ENCODE data around the gene CEP72.

Gene CEP72

GRCh38 chr5:616484-617039 lies 4.4 kb downstream of the CEP72 start:
- TF ChIP-seq CTBP1 (IDR thresholded peaks at IDR 0.05; ENCODE audit: borderline replicate concordance): no peak
- no peak for TF ChIP-seq FOXM1 (IDR thresholded peaks at IDR 0.05; ENCODE audit: borderline replicate concordance)
- TF ChIP-seq LEF1 (IDR thresholded peaks at IDR 0.05; ENCODE audit: borderline replicate concordance): no peak
- no peak for TF ChIP-seq NFRKB (IDR thresholded peaks at IDR 0.05)
- TF ChIP-seq SP1 (IDR thresholded peaks at IDR 0.05): no peak
- no peak for TF ChIP-seq ZNF384 (IDR thresholded peaks at IDR 0.05)
- no peak for TF ChIP-seq BHLHE40 (IDR thresholded peaks at IDR 0.05; ENCODE audit: borderline replicate concordance)
- no peak for TF ChIP-seq ELF4 (IDR thresholded peaks at IDR 0.05)
- TF ChIP-seq HDGF (IDR thresholded peaks at IDR 0.05; ENCODE audit: borderline replicate concordance): no peak
- no peak for TF ChIP-seq FOXA1 (IDR thresholded peaks at IDR 0.05)
- TF ChIP-seq L3MBTL2 (conservative IDR thresholded peaks at IDR 0.05): no peak
- no peak for TF ChIP-seq ARNT (IDR thresholded peaks at IDR 0.05)
- no peak for TF ChIP-seq PKNOX1 (IDR thresholded peaks at IDR 0.05)
- TF ChIP-seq SUZ12 (IDR thresholded peaks at IDR 0.05): no peak
- no peak for TF ChIP-seq FOXK2 (IDR thresholded peaks at IDR 0.05)
- no peak for TF ChIP-seq TARDBP (IDR thresholded peaks at IDR 0.05)
- ChIA-PET CTCF (no interaction called here), POLR2A (no interaction called here)
- DNase-seq (ENCODE audit: extremely low spot score): no peak

DNA sequence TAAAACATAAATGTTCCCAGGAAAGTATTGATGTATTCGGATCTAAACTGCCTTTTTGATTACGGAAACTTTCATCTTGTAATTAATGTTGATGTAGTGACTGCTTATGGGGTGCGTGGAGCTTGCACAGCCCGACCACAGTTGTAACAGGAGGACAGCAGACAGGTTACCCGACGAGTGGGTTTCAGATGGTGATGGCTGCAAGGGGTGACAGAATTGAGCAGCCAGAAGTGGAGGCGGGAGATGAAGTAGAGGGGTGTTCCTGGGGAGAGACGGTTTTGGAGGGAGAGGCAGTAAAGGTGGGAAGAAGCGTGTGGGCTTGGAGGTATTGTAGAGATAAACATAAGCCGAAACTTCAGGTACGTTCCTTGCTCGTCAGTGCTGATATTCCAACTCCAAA lies 5.8 kb downstream of the CEP72 start:
- POLR2A ChIA-PET: interaction anchor here (0.7 kb wide), 1 partner anchor 9 kb away, joined by 3 read pairs; no protein-coding TSS in a partner anchor
- CTCF ChIA-PET: interaction anchor here (1.4 kb wide), 1 partner anchor 171 kb away, joined by 3 read pairs; no protein-coding TSS in a partner anchor
- no peak for DNase-seq (ENCODE audit: extremely low spot score)
- TF ChIP-seq ARNT (IDR thresholded peaks at IDR 0.05): no peak
- no peak for TF ChIP-seq CTBP1 (IDR thresholded peaks at IDR 0.05; ENCODE audit: borderline replicate concordance)
- TF ChIP-seq FOXM1 (IDR thresholded peaks at IDR 0.05; ENCODE audit: borderline replicate concordance): no peak
- no peak for TF ChIP-seq SUZ12 (IDR thresholded peaks at IDR 0.05)
- TF ChIP-seq ZNF384 (IDR thresholded peaks at IDR 0.05): no peak
- TF ChIP-seq SP1 (IDR thresholded peaks at IDR 0.05): no peak

DNA sequence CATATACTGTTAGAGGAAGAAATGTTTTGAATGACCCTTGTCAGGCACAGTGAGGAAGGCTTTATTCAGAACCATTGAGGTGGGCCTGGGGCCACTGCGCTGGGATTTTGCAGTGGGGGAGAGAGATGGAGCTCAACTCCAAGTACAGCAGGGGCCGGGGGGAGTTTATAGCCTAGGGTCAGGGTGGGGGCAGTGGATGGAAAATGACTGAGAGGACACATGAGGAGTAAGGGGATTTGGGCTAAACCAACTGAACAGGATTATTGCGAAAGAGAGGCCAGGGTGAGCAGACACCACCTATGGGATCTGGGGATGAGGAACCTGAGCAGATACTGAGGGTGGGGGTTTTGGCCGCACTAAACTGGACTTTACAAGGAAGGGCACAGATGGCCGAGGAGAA lies 6.3 kb downstream of the CEP72 start:
- CTCF ChIA-PET: interaction anchor here (1.4 kb wide), 1 partner anchor 172 kb away, joined by 3 read pairs; no protein-coding TSS in a partner anchor
- no peak for TF ChIP-seq SP1 (IDR thresholded peaks at IDR 0.05)
- TF ChIP-seq L3MBTL2 (conservative IDR thresholded peaks at IDR 0.05): no peak
- TF ChIP-seq FOXK2 (IDR thresholded peaks at IDR 0.05): no peak
- no peak for TF ChIP-seq TARDBP (IDR thresholded peaks at IDR 0.05)
- no peak for DNase-seq (ENCODE audit: extremely low spot score)
- POLR2A ChIA-PET: interaction anchor here (0.7 kb wide), 1 partner anchor 9 kb away, joined by 3 read pairs; no protein-coding TSS in a partner anchor

DNA sequence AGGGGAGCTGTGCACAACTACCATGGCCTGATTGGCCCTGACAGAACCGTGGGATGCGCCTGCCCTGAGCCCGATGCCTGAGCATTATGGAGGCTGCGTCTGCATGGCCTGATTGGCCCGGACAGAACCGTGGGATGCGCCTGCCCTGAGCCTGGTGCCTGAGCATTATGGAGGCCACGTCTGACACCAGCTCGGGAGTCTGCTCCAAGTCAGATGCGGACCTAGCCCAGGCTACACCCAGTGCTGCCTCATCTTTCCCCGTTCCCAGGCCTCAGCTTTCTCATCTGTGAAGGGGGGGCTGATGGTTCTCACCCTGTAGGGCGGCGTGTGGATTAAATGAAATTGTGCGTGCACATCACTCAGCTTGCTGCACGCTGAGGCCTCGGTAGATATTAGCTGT lies 7.3 kb downstream of the CEP72 start:
- POLR2A ChIA-PET: no interaction called here
- CTCF ChIA-PET: interaction anchor here (1.4 kb wide), 1 partner anchor 173 kb away, joined by 3 read pairs; no protein-coding TSS in a partner anchor
- no peak for DNase-seq (ENCODE audit: extremely low spot score)
- TF ChIP-seq L3MBTL2 (conservative IDR thresholded peaks at IDR 0.05) (no peak), HDGF (IDR thresholded peaks at IDR 0.05; ENCODE audit: borderline replicate concordance) (no peak), TARDBP (IDR thresholded peaks at IDR 0.05) (no peak), SP1 (IDR thresholded peaks at IDR 0.05) (no peak), ELF4 (IDR thresholded peaks at IDR 0.05) (no peak)

GRCh38 chr5:620152-620551 lies 8.0 kb downstream of the CEP72 start:
- TF ChIP-seq L3MBTL2 (conservative IDR thresholded peaks at IDR 0.05): no peak
- no peak for TF ChIP-seq CTBP1 (IDR thresholded peaks at IDR 0.05; ENCODE audit: borderline replicate concordance)
- no peak for TF ChIP-seq ELF4 (IDR thresholded peaks at IDR 0.05)
- TF ChIP-seq PKNOX1 (IDR thresholded peaks at IDR 0.05): no peak
- TF ChIP-seq NFRKB (IDR thresholded peaks at IDR 0.05): no peak
- no peak for TF ChIP-seq SUZ12 (IDR thresholded peaks at IDR 0.05)
- no peak for TF ChIP-seq ZNF384 (IDR thresholded peaks at IDR 0.05)
- no peak for TF ChIP-seq SP1 (IDR thresholded peaks at IDR 0.05)
- TF ChIP-seq FOXK2 (IDR thresholded peaks at IDR 0.05): no peak
- TF ChIP-seq LEF1 (IDR thresholded peaks at IDR 0.05; ENCODE audit: borderline replicate concordance): no peak
- no peak for TF ChIP-seq HDGF (IDR thresholded peaks at IDR 0.05; ENCODE audit: borderline replicate concordance)
- no peak for DNase-seq (ENCODE audit: extremely low spot score)
- ChIA-PET CTCF (no interaction called here), POLR2A (interaction anchor here (1.4 kb wide), 1 partner anchor 8 kb away, joined by 4 read pairs; the partner anchor contains the start of gene CEP72)

GRCh38 chr5:620586-621180 lies 8.5 kb downstream of the CEP72 start:
- POLR2A ChIA-PET: interaction anchor here (1.4 kb wide), 1 partner anchor 9 kb away, joined by 4 read pairs; the partner anchor contains the start of gene CEP72
- CTCF ChIA-PET: no interaction called here
- no peak for DNase-seq (ENCODE audit: extremely low spot score)
- no peak for TF ChIP-seq BHLHE40 (IDR thresholded peaks at IDR 0.05; ENCODE audit: borderline replicate concordance)
- no peak for TF ChIP-seq SUZ12 (IDR thresholded peaks at IDR 0.05)
- no peak for TF ChIP-seq SP1 (IDR thresholded peaks at IDR 0.05)
- TF ChIP-seq CTBP1 (IDR thresholded peaks at IDR 0.05; ENCODE audit: borderline replicate concordance): no peak
- TF ChIP-seq TARDBP (IDR thresholded peaks at IDR 0.05): no peak
- no peak for TF ChIP-seq HDGF (IDR thresholded peaks at IDR 0.05; ENCODE audit: borderline replicate concordance)
- TF ChIP-seq ARNT (IDR thresholded peaks at IDR 0.05): no peak
- TF ChIP-seq PKNOX1 (IDR thresholded peaks at IDR 0.05): no peak
- no peak for TF ChIP-seq ZNF384 (IDR thresholded peaks at IDR 0.05)
- no peak for TF ChIP-seq LEF1 (IDR thresholded peaks at IDR 0.05; ENCODE audit: borderline replicate concordance)
- no peak for TF ChIP-seq L3MBTL2 (conservative IDR thresholded peaks at IDR 0.05)
- TF ChIP-seq FOXM1 (IDR thresholded peaks at IDR 0.05; ENCODE audit: borderline replicate concordance): no peak
- no peak for TF ChIP-seq FOXA1 (IDR thresholded peaks at IDR 0.05)
- no peak for TF ChIP-seq FOXK2 (IDR thresholded peaks at IDR 0.05)
- TF ChIP-seq NFRKB (IDR thresholded peaks at IDR 0.05): no peak
- TF ChIP-seq ELF4 (IDR thresholded peaks at IDR 0.05): no peak
